Prostate gland (tissue), 2 donors: ENCODE measurements around the gene MPPED1.

Experiments
- CTCF ChIP-seq, 4 experiments: fragments of 200-600 bp in 2 of 4; fragments of 450-650 bp in 2 of 4; sonication (generic) in 2 of 4; IDR thresholded peaks; 1 replicate in 3 of 4; 2 replicates in 1 of 4; pipeline ENCODE4 v1.5.1; 2016 to 2019; ENCODE audit warnings: antibody characterized with exemption in 4 of 4, mild to moderate bottlenecking in 2 of 4, moderate library complexity in 2 of 4
- POLR2A ChIP-seq: fragments of 450-650 bp; IDR thresholded peaks from one replicate; pipeline ENCODE4 v1.6.1; 2016; ENCODE audit warnings: antibody characterized with exemption, mild to moderate bottlenecking

DNA sequence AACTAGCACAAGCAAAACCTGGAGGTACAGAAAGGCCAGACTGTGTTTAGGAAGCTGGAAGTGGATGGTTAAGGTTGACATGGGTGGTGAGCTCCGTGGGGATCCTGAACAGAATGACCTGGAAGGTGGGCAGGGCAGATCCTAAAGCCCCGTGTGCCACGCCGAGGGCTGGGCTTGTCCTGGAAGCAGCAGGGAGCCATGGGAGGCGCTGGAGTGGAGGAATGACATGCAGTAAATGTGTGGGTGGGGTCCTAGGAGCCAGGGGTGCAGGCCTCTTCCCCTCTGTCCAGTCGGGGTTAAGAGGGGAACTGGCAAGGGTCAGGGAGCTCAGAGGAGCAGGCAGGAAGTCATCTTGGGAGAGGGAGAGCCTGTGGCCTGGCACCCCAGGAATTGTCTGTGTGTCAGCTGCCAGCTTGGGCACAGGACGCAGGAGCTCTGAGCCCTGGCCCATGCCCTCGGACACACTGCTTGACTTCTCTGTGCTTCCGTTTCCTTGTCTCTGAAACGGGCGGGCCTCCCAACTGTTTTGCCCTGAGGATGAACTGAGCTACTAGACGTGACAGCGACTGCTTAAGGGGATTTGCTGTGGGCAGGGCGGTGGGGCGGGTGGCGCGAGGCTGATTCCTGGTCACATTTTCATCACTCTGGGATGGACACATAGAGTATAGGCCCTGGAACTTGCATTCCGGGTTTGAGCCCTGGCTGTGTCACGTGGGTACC lies 75.7 kb downstream of the MPPED1 start:
- no peak for TF ChIP-seq CTCF (IDR thresholded peaks at IDR 0.05)
- no peak for TF ChIP-seq POLR2A
